ENCODE results near the gene MAGI1.

DNA sequence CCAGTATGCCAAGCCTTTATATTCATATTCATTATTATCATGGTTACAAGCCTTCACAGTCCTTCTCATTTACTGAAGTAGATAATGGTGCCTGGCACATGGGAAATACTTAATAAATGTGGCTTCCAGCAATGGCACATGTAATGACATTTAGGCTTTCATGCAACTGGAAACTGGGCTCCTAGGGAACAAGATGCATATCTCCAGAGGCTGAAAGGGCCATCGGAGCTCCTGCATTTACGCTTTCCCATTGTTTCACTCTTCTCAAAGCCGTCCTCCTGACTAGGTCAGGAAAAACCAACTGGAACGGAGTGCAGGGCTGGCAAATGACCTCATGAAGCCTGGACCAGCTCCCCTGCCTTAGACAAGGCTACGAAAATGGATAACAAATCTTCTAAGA lies 474.9 kb downstream of the MAGI1 start:
- TF ChIP-seq POLR2AphosphoS5 (IDR thresholded peaks at IDR 0.05; ENCODE audit: insufficient read depth in 1 of 2, low read depth in 1 of 2) (no peak), CTCF (IDR thresholded peaks at IDR 0.05) (no peak)

Data from vagina (tissue), 2 donors.